Heart right ventricle (tissue), 16 donors: ENCODE results near the gene ZNF414. TPM values are rescaled to one million over a fixed set of nuclear protein-coding genes. Genes with fewer than 3 reads are reported as not detected.

Experiments used
- ATAC-seq, 8 donors: fragments of 200-7000 bp; cut with Tn5 transposase; one replicate each; pipeline ENCODE4 v1.9.1; 2020; ENCODE audit warnings: mild to moderate bottlenecking in 8 of 8, moderate library complexity in 8 of 8, moderate number of reproducible peaks in 1 of 8
- DNase-seq, 2 donors: peaks; one replicate each; pipeline ENCODE4 v3.0.0-alpha.2; 2020
- H3K27ac ChIP-seq, 10 donors: fragments of 200-600 bp; sonication (generic) in 2 of 10; one replicate each; pipeline versions ENCODE4 v1.5.0 to v1.8.0; 2020 to 2022; ENCODE audit warnings: mild to moderate bottlenecking in 3 of 10
- H3K27me3 ChIP-seq, 7 donors: fragments of 200-600 bp; one replicate each; pipeline ENCODE4 v1.8.0; 2021 to 2022; ENCODE audit warnings: mild to moderate bottlenecking in 2 of 7
- H3K36me3 ChIP-seq, 9 donors: fragments of 200-600 bp; sonication (generic) in 1 of 9; one replicate each; pipeline versions ENCODE4 v1.5.0 to v1.8.0; 2020 to 2022; ENCODE audit warnings: mild to moderate bottlenecking in 2 of 9
- H3K4me1 ChIP-seq, 9 donors: fragments of 200-600 bp; sonication (generic) in 1 of 9; one replicate each; pipeline versions ENCODE4 v1.5.0 to v1.8.0; 2020 to 2022; ENCODE audit warnings: mild to moderate bottlenecking in 4 of 9
- H3K4me3 ChIP-seq, 10 donors: fragments of 200-600 bp; sonication (generic) in 2 of 10; one replicate each; pipeline versions ENCODE4 v1.5.0 to v1.8.0; 2020 to 2022; ENCODE audit warnings: mild to moderate bottlenecking in 7 of 10, moderate library complexity in 2 of 10
- H3K9me3 ChIP-seq, 11 donors: fragments of 200-600 bp in 10 of 11; sonication (generic) in 2 of 11; one replicate each; pipeline versions ENCODE4 v1.5.0 to v1.8.0; 2013 to 2022; ENCODE audit warnings: mild to moderate bottlenecking in 2 of 11, control low read depth in 1 of 11, moderate library complexity in 1 of 11
- CTCF ChIP-seq, 9 donors: fragments of 200-600 bp; sonication (generic) in 2 of 9; IDR thresholded peaks; one replicate each; pipeline versions ENCODE4 v1.5.0 to v1.8.0; 2021 to 2022; ENCODE audit warnings: antibody characterized with exemption in 9 of 9, mild to moderate bottlenecking in 5 of 9, moderate library complexity in 1 of 9
- WGBS, 2 donors: extraction: QIAGEN DNeasy Blood & Tissue Kit; methylation state at CpG; one replicate each; pipeline ENCODE4 v1.1.7; 2013; ENCODE audit warnings: inconsistent platforms in 1 of 2; 5-methylcytosine and 5-hydroxymethylcytosine counted together
- intact Hi-C, 10 donors: fragments of 100-400 bp; cut with DNase I; formaldehyde crosslinking; loops; one replicate each; pipeline versions ENCODE4 v1.11.1 to v1.14.2; 2022
- polyA plus RNA-seq, 2 donors: library from polyadenylated mRNA; stranded (reverse); fragments of 200-250 nt; gene quantifications; one replicate each; pipeline ENCODE4 v1.2.3, GENCODE V29; 2013
- total RNA-seq, 10 donors: library from RNA; stranded (reverse); fragmentation: NEBNext Ultra II Directional in 3 of 10; extraction: Animal tissue kit (Norgen Biotek cat#: 25700) in 3 of 10; gene quantifications; one replicate each; pipeline versions ENCODE4 v1.2.1 to v1.2.4, GENCODE V29; 2021 to 2023
- donor health status: Arrhythmogenic right ventricular cardiomyopathy.
- donor health status: ischemic (EF 13 %, LVEDD 7.1; RV severe dilation, severe dysfunction).
- donor health status: healthy with polysubstance abuse.
- donor health status: DM: no; HTN: yes; CAD: no.
- donor health status: DM: no; HTN: no; CAD: no.
- donor health status: ischemic (EF 25% LVEDD 6.9; RV normal size, moderate dysfunction).
- donor health status: ischemic (EF 25% LVEDD 5.7; RV mildly dilated, moderate dysfunction).
- donor health status: healthy.
- donor health status: DM: yes; HTN: yes; CAD: no.
- donor health status: Ischemic cardiomyopathy.
- donor health status: ischemic (EF 35%, LVEDD 5.7; RV mildly dilated, moderate dysfunction).
- donor health status: nonischemic (EF 11% LVEDD 7.7; RV severe dilation, severe dysfunction).
- donor health status: DM: yes; HTN: yes; CAD: no.
- donor health status: PGD.
- donor health status: ischemic (EF 29% LVEDD 5.4; RV normal size, mild dysfunction).
- donor health status: nonischemic (EF 23%, LVEDD 6.1; RV moderate dilation, normal function).

ZNF414 gene
- total and polyA plus RNA-seq, 12 donors = 11.7 to 34.3 (median 17.7) TPM

- intact Hi-C loops = no loop called here
- TF ChIP-seq CTCF (IDR thresholded peaks at IDR 0.05) = peak in 1 of 9 donors; percentile 15
- H3K4me1 ChIP-seq = peaks cover 0 to 61% (median 10%) of the 10 kb centered on the region in 9 donors
- peak in 6 of 8 donors; percentile 24 to 51 (median 35) for ATAC-seq
- peaks cover 0 to 86% (median 53%) of the 10 kb centered on the region in 9 donors for H3K36me3 ChIP-seq
- peak overlapping the region in 2 of 10 donors; percentile 41 to 90 for H3K27ac ChIP-seq
- no peaks in the 10 kb centered on the region for H3K27me3 ChIP-seq
- H3K9me3 ChIP-seq = no peaks in the 10 kb centered on the region
- H3K4me3 ChIP-seq = no peak overlapping the region
- WGBS, 2 donors = 78 to 80% methylated on average over 13 of the region's 13 CpGs
- no peak for DNase-seq
Measured at GRCh38 chr19:8487137-8487851, 26.7 kb downstream of the ZNF414 start.

DNA sequence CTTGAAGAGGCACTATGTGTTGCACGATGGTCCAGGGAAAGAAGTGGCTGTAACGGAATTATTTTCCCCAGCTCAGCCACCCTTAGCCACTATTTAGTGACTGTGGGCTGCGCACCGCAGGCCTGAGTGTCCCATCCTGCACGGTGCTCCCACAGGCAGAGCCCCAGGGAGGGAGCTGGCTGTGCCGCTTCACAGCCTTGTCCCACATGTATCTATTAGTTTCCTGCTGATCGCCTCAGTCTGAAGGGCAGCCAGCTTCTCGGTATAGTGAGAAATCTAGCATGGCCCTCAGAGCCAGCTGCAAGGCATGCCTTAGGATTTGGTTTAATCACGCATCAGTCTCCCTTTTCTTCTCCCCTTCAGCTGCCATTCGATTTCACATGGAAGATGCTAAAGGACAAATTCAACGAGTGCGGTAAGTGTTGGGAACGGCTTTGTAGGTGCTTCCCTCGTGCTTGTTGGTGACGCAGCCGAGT is 27.3 kb downstream of the ZNF414 start:
- DNase-seq (no peak), ATAC-seq (no peak)
- Histone ChIP-seq H3K9me3 (no peaks in the 10 kb centered on the region), H3K4me1 (peaks cover under 1 to 64% (median 16%) of the 10 kb centered on the region in 9 donors), H3K27me3 (no peaks in the 10 kb centered on the region), H3K4me3 (no peak overlapping the region), H3K27ac (peak overlapping the region in 1 of 10 donors; percentile 90), H3K36me3 (peaks cover 0 to 92% (median 53%) of the 10 kb centered on the region in 9 donors)
- intact Hi-C loops = no loop called here
- TF ChIP-seq CTCF (IDR thresholded peaks at IDR 0.05) = no peak
- WGBS, 2 donors = 88 to 91% methylated on average over 16 of the region's 16 CpGs

DNA sequence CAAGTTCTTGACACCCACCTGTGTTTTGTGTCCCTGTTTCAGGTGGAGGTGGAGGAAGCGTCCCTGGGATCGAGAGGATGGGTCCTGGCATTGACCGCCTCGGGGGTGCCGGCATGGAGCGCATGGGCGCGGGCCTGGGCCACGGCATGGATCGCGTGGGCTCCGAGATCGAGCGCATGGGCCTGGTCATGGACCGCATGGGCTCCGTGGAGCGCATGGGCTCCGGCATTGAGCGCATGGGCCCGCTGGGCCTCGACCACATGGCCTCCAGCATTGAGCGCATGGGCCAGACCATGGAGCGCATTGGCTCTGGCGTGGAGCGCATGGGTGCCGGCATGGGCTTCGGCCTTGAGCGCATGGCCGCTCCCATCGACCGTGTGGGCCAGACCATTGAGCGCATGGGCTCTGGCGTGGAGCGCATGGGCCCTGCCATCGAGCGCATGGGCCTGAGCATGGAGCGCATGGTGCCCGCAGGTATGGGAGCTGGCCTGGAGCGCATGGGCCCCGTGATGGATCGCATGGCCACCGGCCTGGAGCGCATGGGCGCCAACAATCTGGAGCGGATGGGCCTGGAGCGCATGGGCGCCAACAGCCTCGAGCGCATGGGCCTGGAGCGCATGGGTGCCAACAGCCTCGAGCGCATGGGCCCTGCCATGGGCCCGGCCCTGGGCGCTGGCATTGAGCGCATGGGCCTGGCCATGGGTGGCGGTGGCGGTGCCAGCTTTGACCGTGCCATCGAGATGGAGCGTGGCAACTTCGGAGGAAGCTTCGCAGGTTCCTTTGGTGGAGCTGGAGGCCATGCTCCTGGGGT is 28.2 kb downstream of the ZNF414 start:
- 98% methylated on average over 62 of the region's 62 CpGs for WGBS, 2 donors
- no peak overlapping the region for H3K4me3 ChIP-seq
- no peak for TF ChIP-seq CTCF (IDR thresholded peaks at IDR 0.05)
- no peaks in the 10 kb centered on the region for H3K9me3 ChIP-seq
- intact Hi-C loops = no loop called here
- no peak for DNase-seq
- peak overlapping the region in 1 of 10 donors; percentile 90 for H3K27ac ChIP-seq
- H3K27me3 ChIP-seq = no peaks in the 10 kb centered on the region
- ATAC-seq = peak in 1 of 8 donors; percentile 14
- H3K36me3 ChIP-seq = peaks cover 0 to 99% (median 53%) of the 10 kb centered on the region in 9 donors
- peaks cover 8 to 72% (median 25%) of the 10 kb centered on the region in 9 donors for H3K4me1 ChIP-seq

GRCh38 chr19:8484331-8484894 is 29.6 kb downstream of the ZNF414 start:
- Histone ChIP-seq H3K27ac (peak overlapping the region in 1 of 10 donors; percentile 70), H3K4me3 (no peak overlapping the region), H3K27me3 (no peaks in the 10 kb centered on the region), H3K9me3 (no peaks in the 10 kb centered on the region), H3K4me1 (peaks cover 8 to 71% (median 33%) of the 10 kb centered on the region in 9 donors), H3K36me3 (peaks cover 0 to 97% (median 53%) of the 10 kb centered on the region in 9 donors)
- 85 to 90% methylated on average over 18 of the region's 18 CpGs for WGBS, 2 donors
- DNase-seq (peak in 1 of 2 donors; percentile 33), ATAC-seq (peak in 2 of 8 donors; percentile 6 to 25)
- no peak for TF ChIP-seq CTCF (IDR thresholded peaks at IDR 0.05)
- intact Hi-C loops = no loop called here
